Neural progenitor cell (in vitro differentiated cells): ENCODE measurements around the gene OOSP3. TPM values are rescaled to one million over a fixed set of nuclear protein-coding genes. Genes with fewer than 3 reads are reported as not detected.

Experiments used
- DNase-seq: peaks from one replicate; pipeline ENCODE4 v3.0.0-alpha.2; 2016; ENCODE audit warnings: low spot score
- H2AFZ ChIP-seq: fragments of 200-600 bp; sonication (generic); replicated peaks from 2 replicates; pipeline ENCODE4 v1.6.1; 2016; ENCODE audit warnings: antibody characterized with exemption
- H3F3A ChIP-seq: fragments of 200-600 bp; sonication (generic); 2 replicates; pipeline ENCODE4 v1.6.1; 2016; ENCODE audit warnings: antibody characterized with exemption, low read depth
- H3K27ac ChIP-seq: fragments of 200-600 bp; sonication (generic); 2 replicates; pipeline ENCODE4 v1.5.1; 2016; ENCODE audit warnings: mild to moderate bottlenecking
- H3K27me3 ChIP-seq: fragments of 200-600 bp; sonication (generic); 2 replicates; pipeline ENCODE4 v1.6.1; 2016; ENCODE audit warnings: mild to moderate bottlenecking, moderate library complexity
- H3K36me3 ChIP-seq: fragments of 200-600 bp; sonication (generic); 2 replicates; pipeline ENCODE4 v1.5.1; 2016
- H3K4me1 ChIP-seq: fragments of 200-600 bp; sonication (generic); 2 replicates; pipeline ENCODE4 v1.6.1; 2016; ENCODE audit warnings: mixed run types
- H3K4me2 ChIP-seq: fragments of 200-600 bp; sonication (generic); 2 replicates; pipeline ENCODE4 v1.6.1; 2016
- H3K4me3 ChIP-seq: fragments of 200-600 bp; sonication (generic); 2 replicates; pipeline ENCODE4 v1.5.1; 2016
- H3K79me2 ChIP-seq: fragments of 200-600 bp; sonication (generic); 2 replicates; pipeline ENCODE4 v1.6.1; 2016; ENCODE audit warnings: low read depth
- H3K9ac ChIP-seq: fragments of 200-600 bp; sonication (generic); 2 replicates; pipeline ENCODE4 v1.6.1; 2016
- H3K9me3 ChIP-seq: fragments of 200-600 bp; sonication (generic); 2 replicates; pipeline ENCODE4 v1.5.1; 2016; ENCODE audit warnings: low read depth
- H4K20me1 ChIP-seq: fragments of 200-600 bp; sonication (generic); 2 replicates; pipeline ENCODE4 v1.6.1; 2016; ENCODE audit warnings: low read depth
- H3K27ac Mint-ChIP-seq: 3 replicates; pipeline ENCODE4 v1.8.0; 2021; ENCODE audit warnings: mixed read lengths
- H3K27me3 Mint-ChIP-seq: 2 replicates; pipeline ENCODE4 v1.8.0; 2022; ENCODE audit warnings: low read depth, mild to moderate bottlenecking, inconsistent platforms, moderate library complexity, mixed read lengths; ENCODE audit not compliant: insufficient read depth
- H3K36me3 Mint-ChIP-seq: 3 replicates; pipeline ENCODE4 v1.8.0; 2021; ENCODE audit warnings: mixed read lengths
- H3K4me1 Mint-ChIP-seq: 3 replicates; pipeline ENCODE4 v1.8.0; 2021; ENCODE audit warnings: mixed read lengths
- H3K4me3 Mint-ChIP-seq: 3 replicates; pipeline ENCODE4 v1.8.0; 2021; ENCODE audit warnings: mild to moderate bottlenecking, moderate library complexity, mixed read lengths
- H3K9me3 Mint-ChIP-seq: 3 replicates; pipeline ENCODE4 v1.8.0; 2020; ENCODE audit warnings: mixed read lengths
- CTCF ChIP-seq: fragments of 200-600 bp; sonication (generic); IDR thresholded peaks from 2 replicates; pipeline ENCODE4 v1.5.1; 2017; ENCODE audit warnings: antibody characterized with exemption, mild to moderate bottlenecking
- EZH2 ChIP-seq: fragments of 200-600 bp; sonication (generic); IDR thresholded peaks from 2 replicates; pipeline ENCODE4 v1.6.1; 2017; ENCODE audit warnings: antibody characterized with exemption, mild to moderate bottlenecking, moderate library complexity
- EZH2phosphoT487 ChIP-seq: fragments of 200-600 bp; sonication (generic); IDR thresholded peaks from 2 replicates; pipeline ENCODE4 v1.6.1; 2017; ENCODE audit warnings: antibody characterized with exemption
- total RNA-seq: library from RNA; depleted of rRNA; stranded (reverse); fragments of >200 nt; gene quantifications from 2 replicates; pipeline ENCODE4 v1.2.3, GENCODE V29; 2015; ENCODE audit warnings: low replicate concordance

OOSP3 gene
- total RNA-seq, 1 donor from 2014 or later, result not detected

GRCh38 chr11:59877325-59877724 lies 1.3 kb upstream of the OOSP3 start:
- Histone ChIP-seq H3K79me2 (no peaks in the 10 kb centered on the region), H2AFZ (no peak overlapping the region), H3K4me1 (no peaks in the 10 kb centered on the region), H3K36me3 (no peaks in the 10 kb centered on the region), H3K4me2 (no peak overlapping the region), H3K4me3 (no peak overlapping the region), H3K27me3 (no peaks in the 10 kb centered on the region), H4K20me1 (no peaks in the 10 kb centered on the region), H3F3A (no peaks in the 10 kb centered on the region), H3K27ac (no peak overlapping the region), H3K9me3 (no peaks in the 10 kb centered on the region), H3K9ac (no peak overlapping the region)
- no peak for TF ChIP-seq EZH2phosphoT487
- no peak for TF ChIP-seq CTCF
- no peak for TF ChIP-seq EZH2
- no peak for DNase-seq
- H3K4me1 Mint-ChIP-seq, result no peaks in the 10 kb centered on the region
- peaks cover 4% of the 10 kb centered on the region for H3K27me3 Mint-ChIP-seq
- no peaks in the 10 kb centered on the region for H3K36me3 Mint-ChIP-seq
- no peak overlapping the region for H3K4me3 Mint-ChIP-seq
- H3K9me3 Mint-ChIP-seq, result no peaks in the 10 kb centered on the region
- H3K27ac Mint-ChIP-seq, result no peak overlapping the region

- Histone ChIP-seq H3K36me3 (no peaks in the 10 kb centered on the region), H3K79me2 (no peaks in the 10 kb centered on the region), H3K27me3 (no peaks in the 10 kb centered on the region), H3K4me1 (no peaks in the 10 kb centered on the region), H3K9ac (no peak overlapping the region), H4K20me1 (no peaks in the 10 kb centered on the region), H3K4me2 (no peak overlapping the region), H3K27ac (no peak overlapping the region), H3F3A (no peaks in the 10 kb centered on the region), H3K4me3 (no peak overlapping the region), H3K9me3 (no peaks in the 10 kb centered on the region), H2AFZ (no peak overlapping the region)
- Mint-ChIP-seq H3K4me1 (no peaks in the 10 kb centered on the region), H3K9me3 (no peaks in the 10 kb centered on the region), H3K36me3 (no peaks in the 10 kb centered on the region), H3K27ac (no peak overlapping the region), H3K27me3 (peaks cover 4% of the 10 kb centered on the region), H3K4me3 (no peak overlapping the region)
- no peak for DNase-seq
- TF ChIP-seq CTCF, result no peak
- no peak for TF ChIP-seq EZH2phosphoT487
- no peak for TF ChIP-seq EZH2
Observed at GRCh38 chr11:59877784-59878183, 798 bp upstream of the OOSP3 start.

GRCh38 chr11:59879567-59879966 lies 985 bp downstream of the OOSP3 start:
- Histone ChIP-seq H4K20me1 (no peaks in the 10 kb centered on the region), H3K4me1 (no peaks in the 10 kb centered on the region), H3K27me3 (no peaks in the 10 kb centered on the region), H3F3A (no peaks in the 10 kb centered on the region), H3K36me3 (no peaks in the 10 kb centered on the region), H3K27ac (no peak overlapping the region), H3K79me2 (no peaks in the 10 kb centered on the region), H3K9ac (no peak overlapping the region), H3K4me2 (no peak overlapping the region), H3K4me3 (no peak overlapping the region), H2AFZ (no peak overlapping the region), H3K9me3 (no peaks in the 10 kb centered on the region)
- H3K36me3 Mint-ChIP-seq, result no peaks in the 10 kb centered on the region
- H3K27ac Mint-ChIP-seq, result no peak overlapping the region
- H3K9me3 Mint-ChIP-seq, result no peaks in the 10 kb centered on the region
- no peak for DNase-seq
- H3K4me3 Mint-ChIP-seq, result no peak overlapping the region
- H3K4me1 Mint-ChIP-seq, result no peaks in the 10 kb centered on the region
- TF ChIP-seq EZH2, result no peak
- no peak for TF ChIP-seq EZH2phosphoT487
- no peak for TF ChIP-seq CTCF
- peaks cover 4% of the 10 kb centered on the region for H3K27me3 Mint-ChIP-seq

- no peak overlapping the region for H3K4me3 Mint-ChIP-seq
- Histone ChIP-seq H3K36me3 (no peaks in the 10 kb centered on the region), H3K9ac (no peak overlapping the region)
Observed at GRCh38 chr11:59883597-59883996, 5.0 kb downstream of the OOSP3 start.

More at GRCh38 chr11:59883597-59883996, 5.0 kb downstream of the OOSP3 start:
- Histone ChIP-seq H4K20me1 (no peaks in the 10 kb centered on the region), H2AFZ (no peak overlapping the region), H3K27ac (no peak overlapping the region), H3K27me3 (no peaks in the 10 kb centered on the region), H3K4me2 (no peak overlapping the region), H3K4me1 (no peaks in the 10 kb centered on the region), H3K79me2 (no peaks in the 10 kb centered on the region), H3K9me3 (no peaks in the 10 kb centered on the region), H3K4me3 (no peak overlapping the region), H3F3A (no peaks in the 10 kb centered on the region)
- Mint-ChIP-seq H3K4me1 (no peaks in the 10 kb centered on the region), H3K27me3 (no peaks in the 10 kb centered on the region), H3K36me3 (no peaks in the 10 kb centered on the region), H3K9me3 (peaks cover 9% of the 10 kb centered on the region), H3K27ac (no peak overlapping the region)
- no peak for TF ChIP-seq EZH2
- TF ChIP-seq EZH2phosphoT487, result no peak
- no peak for TF ChIP-seq CTCF
- DNase-seq, result no peak
